NCI-H226 (cell line): ENCODE data around the gene CD300H.
"Not testable (repeated sequence)": the region's sequence is repeated elsewhere in the genome, so short reads cannot be mapped to it uniquely, and the experiment has no call there.

ENCODE experiments used
- DNase-seq: peaks from one replicate; pipeline ENCODE4 v3.0.0-alpha.2; 2015

CD300H gene

DNA sequence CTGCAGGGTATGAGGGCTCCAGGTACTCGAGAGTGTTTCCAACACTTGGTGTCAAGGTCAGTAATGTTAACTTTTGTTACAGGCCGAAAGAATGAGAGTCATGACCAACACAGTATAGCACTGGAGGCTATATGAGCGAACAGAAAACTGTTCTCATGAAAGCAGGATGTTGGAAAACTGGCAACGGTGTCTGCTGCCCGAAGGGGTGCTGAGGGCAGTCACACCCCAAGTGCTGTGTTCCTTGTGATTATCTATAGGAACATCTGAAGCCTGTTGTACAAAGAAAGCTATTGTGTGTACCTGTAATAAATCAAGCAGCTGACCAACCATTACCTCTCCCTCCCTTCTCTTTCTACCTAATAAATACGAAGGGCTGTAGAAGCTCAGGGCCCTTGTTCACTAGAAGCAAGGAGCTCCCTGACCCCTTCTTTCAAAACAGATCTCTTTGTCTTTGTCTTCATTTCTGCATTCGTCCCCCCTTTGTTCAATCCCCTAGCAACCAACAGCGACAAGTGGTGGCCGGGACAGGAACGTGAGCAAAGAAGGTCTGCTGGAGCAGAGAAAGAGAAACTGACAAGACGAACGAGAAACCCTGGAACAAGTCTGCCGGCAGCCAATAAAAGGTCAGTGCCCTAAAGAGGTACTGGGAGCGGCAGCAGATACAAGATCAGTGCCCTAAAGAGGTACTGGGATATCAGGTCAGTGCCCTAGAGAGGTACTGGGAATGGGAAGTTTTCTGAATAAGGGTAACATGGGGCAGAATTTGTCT, 17.2 kb upstream of the CD300H start:
- no peak for DNase-seq

DNA sequence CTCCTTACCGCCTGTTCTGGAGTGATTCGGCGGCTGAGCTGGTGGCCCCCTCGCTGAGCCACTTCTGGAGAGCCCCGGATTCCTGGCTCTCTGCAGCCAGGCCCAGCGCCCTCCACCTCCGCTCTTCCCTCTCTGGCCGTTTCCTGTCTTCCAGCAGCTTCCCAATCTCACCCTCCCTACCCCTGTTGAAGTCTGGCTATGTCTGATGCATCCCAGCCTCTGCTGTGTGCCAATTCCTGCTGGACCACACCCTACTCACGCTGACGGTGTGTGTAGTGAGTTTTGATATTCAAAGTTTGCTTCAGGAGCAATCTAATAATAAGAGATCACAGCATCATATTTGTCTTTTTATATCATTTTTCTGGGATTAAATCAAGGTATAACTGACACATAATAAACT, 15.3 kb upstream of the CD300H start:
- no peak for DNase-seq

GRCh38 chr17:74579900-74580299, 12.6 kb upstream of the CD300H start:
- no peak for DNase-seq

DNA sequence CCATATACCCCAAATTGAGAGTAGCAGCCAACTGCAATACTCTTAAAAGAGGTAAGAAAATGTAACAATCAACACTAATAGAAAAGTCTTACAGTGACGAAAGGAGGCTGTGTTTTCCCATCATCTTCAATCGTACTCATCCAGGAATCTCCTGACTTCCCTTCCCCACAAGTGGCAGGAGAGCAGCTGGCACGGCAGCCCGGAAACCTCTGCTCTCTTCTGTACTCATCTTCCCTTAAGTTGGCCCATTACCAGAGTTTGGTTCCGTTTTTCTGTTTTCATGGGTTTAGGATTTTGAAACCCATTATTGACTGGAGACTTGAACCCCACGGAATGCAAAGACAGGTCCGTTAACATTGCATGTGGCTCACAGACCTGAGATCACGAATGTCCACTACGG, 11.7 kb upstream of the CD300H start:
- DNase-seq = no peak

- no peak for DNase-seq
Measured at GRCh38 chr17:74574489-74575142, 7.3 kb upstream of the CD300H start.

GRCh38 chr17:74573635-74574034, 6.3 kb upstream of the CD300H start:
- not testable (repeated sequence) for DNase-seq

DNA sequence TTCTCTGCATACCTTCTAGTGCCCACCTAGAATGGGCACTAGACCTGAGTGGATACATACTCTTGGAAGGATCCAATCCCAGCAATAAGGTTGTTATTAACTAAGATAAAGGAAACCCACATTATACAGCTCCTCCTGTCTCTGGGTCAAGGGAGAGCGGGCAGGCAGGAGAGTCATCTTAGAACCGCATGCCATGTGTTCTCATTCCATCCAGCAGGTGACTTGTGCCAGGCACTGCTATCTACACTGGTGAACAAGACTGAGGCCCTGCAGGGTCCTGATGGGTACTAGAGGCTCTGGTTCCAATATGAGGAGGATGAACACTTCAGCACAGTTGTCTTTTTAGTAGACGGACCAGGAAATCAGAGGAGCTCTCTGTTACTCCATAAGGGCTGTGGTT, 5.9 kb upstream of the CD300H start:
- no peak for DNase-seq

- no peak for DNase-seq
Measured at GRCh38 chr17:74571621-74572270, 4.4 kb upstream of the CD300H start.

GRCh38 chr17:74569020-74570003, 2.0 kb upstream of the CD300H start:
- DNase-seq = peak; percentile 99

- DNase-seq = peak; percentile 24
Measured at GRCh38 chr17:74568106-74568873, 981 bp upstream of the CD300H start.

- DNase-seq = no peak
Measured at GRCh38 chr17:74566132-74566753, 1.1 kb downstream of the CD300H start.

- DNase-seq = no peak
Measured at GRCh38 chr17:74565126-74565525, 2.2 kb downstream of the CD300H start.

DNA sequence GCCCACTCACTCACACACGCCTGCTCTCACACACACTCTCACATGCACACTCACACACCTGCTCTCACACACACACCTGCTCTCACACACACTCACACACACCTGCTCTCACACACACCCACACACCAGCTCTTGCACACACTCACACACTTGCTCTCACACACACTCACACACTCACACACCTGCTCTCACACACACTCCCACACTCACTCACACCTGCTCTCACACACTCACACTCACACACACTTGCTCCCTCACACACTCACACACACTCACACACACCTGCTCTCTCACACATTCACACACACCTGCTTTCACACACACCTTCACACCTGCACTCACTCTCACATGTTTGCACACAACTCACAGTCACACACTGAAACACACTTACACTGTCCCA, 4.0 kb downstream of the CD300H start:
- no peak for DNase-seq

DNA sequence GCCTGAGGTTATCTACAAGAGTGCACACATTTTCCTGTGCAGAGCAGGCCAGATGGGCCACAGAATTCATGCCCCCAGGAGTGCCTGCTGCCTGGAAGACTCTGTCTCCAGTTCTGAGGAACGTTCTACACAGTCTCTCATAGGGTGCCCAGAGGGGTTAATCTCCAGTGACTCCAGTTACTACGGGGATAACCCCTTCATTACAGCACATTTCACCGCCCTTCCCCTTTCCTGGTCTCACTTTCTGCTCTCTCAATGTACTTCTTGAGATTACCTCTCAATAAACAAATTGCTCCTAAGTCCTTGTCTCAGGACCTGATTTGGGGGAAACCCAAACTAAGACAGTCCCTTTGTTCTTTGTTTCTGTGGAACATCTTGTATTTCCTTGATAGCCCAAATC, 5.7 kb downstream of the CD300H start:
- DNase-seq = no peak

- DNase-seq = no peak
Measured at GRCh38 chr17:74558882-74559519, 8.3 kb downstream of the CD300H start.

GRCh38 chr17:74558402-74558801, 8.9 kb downstream of the CD300H start:
- DNase-seq = not testable (repeated sequence)

GRCh38 chr17:74555427-74555940, 11.8 kb downstream of the CD300H start:
- no peak for DNase-seq

GRCh38 chr17:74554909-74555308, 12.4 kb downstream of the CD300H start:
- no peak for DNase-seq

DNA sequence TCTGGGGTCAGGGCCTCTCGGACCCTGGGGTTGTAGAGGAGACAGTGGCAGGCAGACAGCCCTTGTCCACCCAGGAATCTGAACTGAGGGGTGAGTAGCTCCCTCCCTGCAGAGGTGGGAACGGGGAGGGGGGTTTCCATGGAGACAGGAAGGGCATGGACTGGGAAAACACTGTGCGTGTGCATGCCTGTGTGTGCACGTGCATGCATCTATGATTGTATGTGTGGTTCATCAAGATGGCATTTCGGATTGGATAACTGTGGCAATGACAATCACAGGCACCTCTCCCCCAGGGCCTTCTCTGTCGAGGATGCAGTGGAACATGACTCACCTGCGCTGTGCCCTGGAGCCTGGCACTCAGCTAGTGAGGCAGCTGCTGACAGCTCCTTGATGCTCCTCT, 15.3 kb downstream of the CD300H start:
- no peak for DNase-seq

DNA sequence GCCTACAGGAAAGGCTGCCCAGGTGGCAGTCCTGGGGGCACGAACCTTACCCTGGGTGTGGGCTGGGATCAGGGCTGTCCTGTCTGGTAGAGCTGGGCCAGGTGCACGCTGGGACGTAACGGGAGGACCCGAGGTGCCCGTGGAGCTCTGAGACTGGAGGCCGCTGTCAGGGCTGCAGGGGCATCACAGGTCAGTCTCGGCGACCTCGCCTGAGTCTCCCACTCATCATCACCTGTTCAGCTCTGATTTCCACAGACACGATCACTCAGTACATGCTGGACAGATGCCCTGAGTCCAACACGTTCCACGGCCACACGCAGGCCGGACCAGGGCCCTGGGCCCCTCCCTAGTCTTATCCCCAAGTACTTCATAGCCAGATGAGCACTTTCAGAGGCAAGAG, 16.7 kb downstream of the CD300H start:
- DNase-seq = no peak

- no peak for DNase-seq
Measured at GRCh38 chr17:74549343-74549742, 18.0 kb downstream of the CD300H start.
